NCI-H774 (cell line): Measurements from ENCODE around the gene GPR132.

ENCODE experiments used
- DNase-seq: peaks from one replicate; lab custom pipeline; 2025; lab: John Stamatoyannopoulos, UW

Gene GPR132

GRCh38 chr14:105020815-105021655 is 44.2 kb downstream of the GPR132 start, which contains the start of gene CDCA4:
Gene CDCA4, minus strand, starts transcription at chr14:105021083. Its CDS starts 9,154 bp downstream, at chr14:105011929.
- peak; percentile 100 for DNase-seq

DNA sequence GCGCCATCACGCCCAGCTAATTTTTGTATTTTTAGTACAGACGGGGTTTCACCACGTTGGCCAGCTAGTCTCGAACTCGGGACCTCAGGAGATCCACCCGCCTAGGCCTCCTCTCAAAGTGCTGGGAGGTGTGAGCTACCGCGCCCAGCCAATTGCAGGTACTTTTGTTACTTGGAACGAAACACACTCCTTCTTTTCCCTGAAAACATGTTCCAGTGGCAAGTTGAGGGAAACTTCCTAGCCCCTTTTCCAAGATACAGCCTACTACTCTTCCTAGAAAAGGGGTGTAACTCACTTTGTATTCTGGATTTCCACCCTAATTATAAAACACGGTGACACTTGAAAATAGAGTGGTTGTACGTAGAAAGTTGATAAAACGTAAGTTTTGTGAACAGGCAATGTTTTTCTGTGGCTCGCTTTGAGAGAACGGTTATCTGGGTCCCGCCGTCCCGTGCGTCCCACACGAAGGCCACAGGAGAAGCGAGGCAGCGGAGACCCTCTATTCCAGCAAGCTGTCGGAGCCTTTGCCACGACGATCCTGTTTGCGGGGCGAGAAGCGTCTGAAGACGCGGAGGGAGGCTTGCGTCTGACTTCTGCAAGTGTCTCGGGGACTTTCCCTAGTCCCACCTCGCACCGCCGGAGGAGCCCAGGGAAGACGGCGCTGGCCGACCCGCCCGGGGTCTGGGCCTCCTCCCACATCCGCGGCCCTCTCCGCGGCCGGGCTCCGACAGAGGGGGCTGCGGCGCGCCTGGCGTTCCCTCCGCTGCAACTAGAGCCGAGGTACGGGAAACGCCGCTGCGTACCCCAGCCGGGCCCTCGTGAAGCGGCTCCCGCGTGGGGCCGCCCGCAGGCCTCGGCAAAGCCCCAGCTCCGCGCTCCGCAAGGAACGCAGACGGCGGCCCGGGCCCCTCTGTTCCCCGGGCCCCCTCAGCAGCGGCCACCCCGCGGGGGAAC is 45.1 kb downstream of the GPR132 start:
- peak; percentile 5 for DNase-seq

- DNase-seq = no peak
These were observed 46.8 kb downstream of the GPR132 start for GRCh38 chr14:105018414-105018813.

DNA sequence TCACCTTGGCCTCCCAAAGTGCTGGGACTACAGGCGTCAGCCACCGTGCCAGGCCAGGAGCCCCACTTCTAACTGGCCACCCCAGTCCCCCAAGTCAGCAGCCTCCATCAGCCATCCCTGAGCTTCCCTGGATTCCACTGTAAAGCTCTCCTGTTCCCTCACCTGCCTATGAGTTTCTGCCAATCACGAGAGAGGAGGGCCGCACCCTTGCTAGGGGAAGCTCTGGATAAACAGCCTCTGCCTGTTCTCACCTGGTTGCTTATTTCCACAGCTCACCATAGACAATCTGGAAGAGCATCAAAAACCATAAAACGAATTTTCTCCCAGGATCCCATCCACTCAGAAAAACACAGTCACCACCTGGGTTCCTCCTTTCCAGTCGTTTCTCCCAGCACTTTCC is 49.3 kb downstream of the GPR132 start:
- no peak for DNase-seq

- DNase-seq = no peak
These were observed 50.0 kb downstream of the GPR132 start for GRCh38 chr14:105015242-105015641.

- DNase-seq = no peak
These were observed 50.6 kb downstream of the GPR132 start for GRCh38 chr14:105014631-105015030.

GRCh38 chr14:105014032-105014431 is 51.2 kb downstream of the GPR132 start:
- no peak for DNase-seq

DNA sequence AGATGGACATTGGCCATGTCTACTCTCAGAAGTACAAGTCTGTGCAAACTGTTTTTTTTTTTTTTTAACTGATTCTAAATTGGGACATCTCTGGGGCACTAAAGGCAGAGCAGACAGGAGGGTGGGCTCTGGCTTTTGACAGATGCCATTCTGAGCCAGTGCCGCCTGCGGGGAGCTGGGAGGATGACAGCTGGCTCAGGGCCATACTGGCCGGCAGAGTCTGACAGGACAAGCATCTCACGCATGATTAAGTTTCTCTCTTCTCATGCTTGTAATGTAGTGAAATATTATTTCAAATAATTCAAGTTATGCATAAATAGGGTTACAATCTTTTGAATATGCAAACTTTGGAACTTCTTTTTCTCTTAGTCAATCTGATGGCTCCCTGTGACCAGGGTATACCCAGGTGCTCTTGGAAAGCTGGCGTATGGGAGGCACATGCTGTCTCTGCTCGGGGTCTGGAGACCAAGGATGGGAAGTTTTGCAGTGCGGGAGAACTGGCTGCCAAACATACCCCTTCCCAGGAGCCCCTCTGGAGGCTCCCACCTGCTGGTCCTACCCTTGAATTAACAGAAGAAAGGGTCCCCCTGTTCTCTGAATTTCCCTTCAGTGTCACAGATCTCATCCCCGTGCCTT is 52.0 kb downstream of the GPR132 start:
- DNase-seq = no peak

- DNase-seq = no peak
These were observed 52.9 kb downstream of the GPR132 start for GRCh38 chr14:105012171-105012985.

DNA sequence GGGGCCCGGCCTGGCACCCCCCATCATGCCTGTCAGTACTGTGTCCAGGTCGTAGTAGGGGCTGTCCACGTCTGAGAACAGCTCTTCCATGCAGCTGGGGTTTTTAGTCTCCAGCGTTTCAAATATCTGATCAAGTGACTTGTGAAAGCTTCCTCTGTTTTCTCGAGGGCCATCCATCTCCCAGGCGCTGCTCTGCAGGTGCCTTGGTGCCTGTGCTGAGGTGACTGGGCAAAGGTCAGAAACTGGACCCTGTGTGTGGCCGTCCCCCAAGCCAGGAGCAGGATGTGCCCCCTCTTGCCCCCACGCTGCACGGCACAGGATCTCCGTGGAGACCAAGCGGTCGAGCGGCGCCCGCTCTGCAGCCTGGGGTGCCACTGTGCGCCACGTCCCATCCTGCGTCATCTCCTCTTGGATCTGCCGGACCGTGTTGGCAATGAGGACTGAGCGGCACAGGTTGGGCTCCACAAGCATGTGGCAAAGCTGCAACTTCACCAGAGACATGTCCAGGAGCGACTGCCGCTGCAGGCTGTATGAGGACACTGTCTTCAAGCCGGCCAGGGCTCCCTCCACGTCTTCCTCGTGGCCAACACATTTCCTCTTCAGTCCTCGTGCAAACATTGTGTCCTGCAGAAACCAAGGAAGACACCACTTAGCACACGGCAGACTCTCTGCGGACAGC is 53.8 kb downstream of the GPR132 start:
- no peak for DNase-seq

DNA sequence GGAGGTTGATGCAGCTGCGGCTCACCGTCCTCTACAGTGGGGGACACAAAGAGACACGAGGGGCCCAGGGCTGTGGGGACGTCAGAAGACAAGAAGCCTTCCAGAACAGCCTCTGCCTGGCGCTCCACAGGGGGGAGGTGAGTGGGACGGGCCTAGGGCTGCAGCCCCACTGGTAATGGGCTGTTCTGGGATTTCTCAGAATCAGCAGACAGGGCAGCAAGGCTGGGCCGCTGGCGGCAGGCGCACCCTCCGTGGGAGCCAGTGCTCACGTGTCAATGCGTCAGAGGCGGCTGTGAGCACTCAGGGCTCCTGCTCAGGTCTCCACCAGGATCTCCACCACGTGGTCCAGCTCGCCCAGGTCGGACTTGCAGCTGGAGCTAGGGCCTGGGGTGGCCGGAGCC is 54.3 kb downstream of the GPR132 start:
- no peak for DNase-seq

DNA sequence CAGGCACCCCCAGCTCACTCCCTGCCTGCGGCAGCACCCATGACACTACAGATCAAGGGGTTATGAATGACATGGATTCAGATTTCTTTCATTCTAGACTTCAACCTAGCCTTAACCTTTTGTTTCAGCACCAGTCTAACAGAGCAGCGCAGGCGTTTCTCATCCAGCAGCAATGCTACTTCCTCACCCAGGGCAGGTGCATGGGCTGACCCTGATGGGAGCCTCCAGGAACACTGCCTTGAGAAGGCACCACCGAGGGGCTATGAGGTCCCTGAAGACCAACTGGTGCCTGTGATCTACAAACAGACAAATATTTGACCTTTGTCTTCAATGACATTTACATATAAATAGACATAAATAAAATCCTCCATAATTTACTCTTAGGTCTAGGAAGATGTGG is 55.1 kb downstream of the GPR132 start:
- no peak for DNase-seq

- no peak for DNase-seq
These were observed 57.5 kb downstream of the GPR132 start for GRCh38 chr14:105007593-105008264.

DNA sequence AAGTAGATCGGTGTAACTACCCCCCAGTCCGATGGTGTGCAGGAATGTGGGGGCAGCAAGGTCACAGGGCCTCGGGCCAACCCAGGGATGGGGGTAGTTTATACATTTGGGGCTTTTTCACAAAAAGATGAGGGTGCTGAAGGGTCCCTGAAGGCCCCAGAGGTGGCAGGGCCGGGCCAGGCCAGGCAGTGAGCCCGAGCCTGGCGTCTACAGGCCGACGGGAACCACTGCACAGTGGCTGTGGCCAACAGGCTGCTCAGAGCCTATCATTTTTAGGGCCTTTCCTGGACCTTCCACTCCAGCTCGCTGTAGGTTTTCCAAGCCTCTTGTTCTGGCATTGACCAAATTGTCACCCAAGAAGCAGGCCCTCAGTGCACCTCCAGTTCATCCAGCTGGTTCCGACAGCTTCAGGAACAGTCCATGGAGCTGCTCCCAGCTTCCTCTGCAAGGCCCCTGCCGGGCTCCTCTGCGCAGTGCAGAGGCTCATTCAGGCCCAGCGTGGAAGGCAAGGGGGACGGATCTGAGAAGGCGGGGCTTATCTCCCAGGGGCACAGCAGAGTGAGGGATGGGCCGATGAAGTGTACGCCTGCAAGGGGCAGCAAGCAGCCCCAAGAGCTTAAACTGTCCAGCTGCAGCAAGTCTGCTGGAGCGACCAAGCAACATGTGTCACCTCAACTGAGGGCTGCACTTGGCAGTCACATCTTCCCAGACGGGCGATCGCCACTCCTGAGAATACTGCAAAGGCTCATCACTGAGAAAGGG is 58.2 kb downstream of the GPR132 start:
- no peak for DNase-seq

DNA sequence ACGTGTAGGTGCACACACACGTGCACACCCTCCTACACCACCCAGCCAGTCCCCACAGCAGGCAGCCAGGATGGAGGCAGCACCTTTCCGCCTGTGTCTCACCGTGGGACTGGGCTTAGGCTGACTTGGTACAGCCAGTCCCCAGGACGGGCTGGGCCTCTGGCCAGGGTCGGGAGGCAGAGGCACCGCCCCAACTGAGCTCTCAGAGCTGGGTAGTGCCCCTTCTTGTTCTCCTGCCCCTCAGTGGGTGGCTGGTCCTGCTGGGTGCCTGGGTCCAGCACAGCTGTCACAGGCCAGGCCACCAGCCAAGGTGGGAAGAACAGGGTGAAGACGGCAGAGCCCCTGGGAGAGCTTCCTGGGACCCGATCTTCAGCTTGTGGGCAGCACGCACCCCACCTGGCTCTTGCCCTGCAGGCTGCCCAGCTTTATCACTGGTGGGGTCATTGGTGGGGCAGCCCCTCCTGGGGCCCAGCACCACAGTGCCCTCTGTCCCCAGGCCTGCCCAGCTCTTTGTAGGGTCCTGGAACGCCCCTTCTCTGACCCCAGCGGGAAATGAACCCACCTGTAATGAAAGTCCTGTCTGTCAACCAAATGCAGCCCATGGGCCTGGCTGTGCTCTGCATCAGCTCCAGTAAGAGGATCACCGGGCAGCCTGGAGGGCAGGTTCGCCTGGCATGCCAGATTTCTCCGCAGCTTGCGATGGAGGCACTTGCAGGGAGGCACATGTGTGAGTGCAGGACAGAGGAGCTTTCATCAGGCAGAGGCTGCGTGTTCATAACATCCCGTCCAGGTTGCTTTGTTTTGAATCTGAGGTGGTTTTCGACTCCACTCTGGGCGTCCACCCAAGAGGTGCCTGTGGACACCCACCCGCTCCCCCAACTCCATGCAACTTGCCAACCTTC is 59.0 kb downstream of the GPR132 start:
- no peak for DNase-seq

DNA sequence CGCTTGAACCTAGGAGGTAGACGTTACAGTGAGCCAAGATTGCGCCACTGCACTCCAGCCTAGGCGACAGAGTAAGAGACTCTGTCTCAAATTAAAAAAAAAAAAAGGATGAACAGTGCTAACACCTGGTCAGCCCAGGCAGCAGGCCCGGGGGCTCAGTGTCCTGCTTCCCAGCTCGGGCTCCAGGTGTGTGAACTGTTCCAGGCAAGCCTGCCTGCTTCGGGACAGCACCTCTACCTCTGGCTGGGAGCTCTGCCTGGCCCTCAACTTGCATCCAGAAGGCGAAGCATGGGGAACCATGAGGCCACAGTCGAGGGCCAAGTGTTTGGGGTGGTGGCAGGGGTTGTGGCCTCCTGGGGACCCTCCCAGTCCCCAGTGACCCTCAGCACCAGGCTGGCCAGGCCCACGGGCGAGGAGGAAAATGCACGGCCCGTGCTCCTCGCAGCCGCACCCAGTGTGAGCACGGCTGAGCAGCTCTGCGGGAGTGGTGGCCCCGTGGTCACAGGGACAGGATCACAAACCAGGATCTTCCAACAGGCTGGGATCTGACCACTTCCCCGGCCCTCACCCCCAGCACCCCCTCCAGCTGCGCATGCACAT is 59.8 kb downstream of the GPR132 start:
- DNase-seq = no peak
